Liver (tissue), 3 donors: ENCODE data around the gene TRIO.

ENCODE experiments used
- CTCF ChIP-seq: fragments of 150-350 bp; IDR thresholded peaks from 2 replicates; pipeline ENCODE4 v1.5.1; 2017; ENCODE audit warnings: improper control_type of control experiment, low read depth, low read length; ENCODE audit not compliant: missing input control
- JUND ChIP-seq, 2 donors: IDR thresholded peaks; 2 replicates each; pipeline ENCODE4 v1.6.1; 2016; ENCODE audit warnings: antibody characterized with exemption in 2 of 2
- YY1 ChIP-seq: IDR thresholded peaks from 2 replicates; pipeline ENCODE4 v1.6.1; 2016; ENCODE audit warnings: antibody characterized with exemption, mild to moderate bottlenecking
- donor health status: healthy.
- donor health status: healthy.

- no peak for TF ChIP-seq CTCF
- no peak for TF ChIP-seq JUND (IDR thresholded peaks at IDR 0.05)
- TF ChIP-seq YY1, result no peak
Measured at GRCh38 chr5:14266171-14266570, 123.0 kb downstream of the TRIO start.
